ENCODE results near the gene SLC66A2.
"Not testable (repeated sequence)": the region's sequence is repeated elsewhere in the genome, so short reads cannot be mapped to it uniquely, and the experiment has no call there.

The SLC66A2 gene

DNA sequence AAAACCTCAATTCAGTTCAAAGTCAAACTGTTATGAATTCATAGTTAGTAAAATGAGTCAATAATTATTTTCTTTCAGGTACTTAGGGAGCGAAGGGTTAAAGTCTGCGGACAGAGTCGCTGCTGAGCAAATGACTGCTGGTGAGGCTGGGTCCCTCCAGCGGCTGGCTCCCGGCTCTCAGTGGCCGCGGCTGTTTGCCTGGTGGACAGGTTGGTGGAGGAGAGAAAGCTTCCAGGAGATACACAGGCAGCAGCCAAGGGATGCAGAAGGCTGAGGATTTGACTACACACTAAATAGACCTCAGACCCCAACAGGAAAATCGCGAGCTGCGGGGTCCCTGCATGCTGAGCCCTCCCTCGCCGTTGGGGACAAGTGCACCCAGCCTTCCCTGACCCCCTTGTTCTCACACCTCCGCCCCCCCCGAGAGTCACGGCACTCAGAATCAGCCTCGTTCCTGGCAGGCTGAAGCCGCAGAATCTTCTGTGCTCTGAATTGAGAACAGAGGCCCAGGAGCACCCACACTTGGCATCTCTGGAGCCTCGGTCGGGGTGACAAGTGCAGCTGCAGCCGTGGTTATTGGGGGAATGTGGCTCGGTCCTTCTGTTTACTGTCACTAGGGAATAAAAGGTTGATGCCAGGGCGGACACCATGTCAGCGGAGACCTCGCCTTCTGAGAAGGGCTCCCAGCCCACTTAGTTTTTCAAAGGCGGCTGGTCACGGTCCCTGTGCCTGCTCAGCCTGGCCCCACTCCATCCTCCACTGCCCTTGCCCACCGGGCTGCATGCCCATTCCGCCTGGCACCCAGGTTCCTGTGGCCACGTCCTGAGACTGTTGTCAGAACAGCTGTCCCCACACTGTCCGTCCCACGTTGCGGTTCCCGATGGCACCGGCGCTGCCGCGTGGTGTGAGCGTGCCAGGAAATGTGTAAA lies 74.0 kb downstream of the SLC66A2 start:
- no peak for DNase-seq

DNA sequence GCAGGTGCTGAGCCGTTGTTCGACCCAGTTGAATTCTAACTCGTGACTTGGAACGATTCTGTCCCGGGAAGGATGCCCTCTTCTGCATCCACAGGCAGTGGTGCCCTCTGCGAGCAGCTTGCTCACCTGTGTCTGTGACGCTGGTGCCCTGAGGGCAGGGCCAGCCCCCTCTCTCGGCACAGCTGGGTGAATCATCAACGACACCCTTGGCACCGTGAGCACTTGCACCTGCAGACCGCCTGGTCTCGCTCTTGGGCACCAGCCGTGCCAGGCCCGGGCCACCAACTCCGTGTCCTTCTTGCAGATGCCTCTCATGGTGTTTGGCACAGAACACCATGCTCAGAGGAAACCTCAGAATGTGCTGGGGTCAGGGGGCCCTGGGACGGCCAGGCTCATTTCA lies 75.0 kb downstream of the SLC66A2 start:
- DNase-seq: no peak

DNA sequence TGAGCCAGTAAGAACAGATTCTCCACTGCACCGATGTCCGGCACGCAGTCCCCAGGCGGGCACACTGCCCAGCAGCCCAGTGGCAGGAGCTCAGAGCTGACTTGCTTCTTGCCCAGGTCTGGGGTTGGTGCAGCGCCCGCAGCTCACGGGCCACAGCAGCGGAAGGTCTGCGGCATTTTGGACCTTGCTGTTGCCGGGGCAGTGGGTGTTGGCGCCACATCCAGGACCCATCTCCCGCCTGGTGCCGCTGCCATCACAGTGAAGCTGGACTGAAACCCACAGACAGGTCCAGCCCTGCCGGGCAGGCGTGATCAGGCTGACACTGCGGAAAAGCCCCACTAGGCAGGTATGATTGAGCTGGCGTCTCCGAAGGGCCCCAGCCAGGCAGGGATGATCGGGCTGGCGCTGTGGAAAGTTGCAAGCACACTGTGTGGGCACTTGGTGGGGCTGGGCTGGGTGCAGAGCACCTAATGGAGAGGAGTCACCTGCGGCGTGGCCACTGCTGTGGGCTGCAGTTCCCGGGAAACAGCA lies 75.5 kb downstream of the SLC66A2 start:
- no peak for DNase-seq

DNA sequence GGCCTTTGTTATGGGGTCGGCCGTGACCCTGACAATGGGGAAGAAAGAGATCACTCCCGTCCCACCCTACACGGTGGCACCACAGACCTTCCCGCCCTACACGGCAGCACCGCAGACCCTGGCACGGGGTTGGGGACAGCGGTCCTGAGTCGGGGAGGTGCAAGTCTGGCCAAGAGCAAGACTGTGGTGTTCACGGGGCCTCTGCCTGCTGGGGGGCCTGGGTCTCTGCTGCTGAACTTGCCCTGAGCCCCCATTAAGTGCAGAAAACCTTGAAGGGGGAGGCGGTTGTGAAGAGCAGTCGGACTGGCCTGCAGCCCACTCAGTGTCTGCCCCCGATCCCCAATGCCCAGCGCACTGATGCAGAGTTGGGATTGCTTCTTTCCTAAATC lies 75.9 kb downstream of the SLC66A2 start:
- DNase-seq: no peak

DNA sequence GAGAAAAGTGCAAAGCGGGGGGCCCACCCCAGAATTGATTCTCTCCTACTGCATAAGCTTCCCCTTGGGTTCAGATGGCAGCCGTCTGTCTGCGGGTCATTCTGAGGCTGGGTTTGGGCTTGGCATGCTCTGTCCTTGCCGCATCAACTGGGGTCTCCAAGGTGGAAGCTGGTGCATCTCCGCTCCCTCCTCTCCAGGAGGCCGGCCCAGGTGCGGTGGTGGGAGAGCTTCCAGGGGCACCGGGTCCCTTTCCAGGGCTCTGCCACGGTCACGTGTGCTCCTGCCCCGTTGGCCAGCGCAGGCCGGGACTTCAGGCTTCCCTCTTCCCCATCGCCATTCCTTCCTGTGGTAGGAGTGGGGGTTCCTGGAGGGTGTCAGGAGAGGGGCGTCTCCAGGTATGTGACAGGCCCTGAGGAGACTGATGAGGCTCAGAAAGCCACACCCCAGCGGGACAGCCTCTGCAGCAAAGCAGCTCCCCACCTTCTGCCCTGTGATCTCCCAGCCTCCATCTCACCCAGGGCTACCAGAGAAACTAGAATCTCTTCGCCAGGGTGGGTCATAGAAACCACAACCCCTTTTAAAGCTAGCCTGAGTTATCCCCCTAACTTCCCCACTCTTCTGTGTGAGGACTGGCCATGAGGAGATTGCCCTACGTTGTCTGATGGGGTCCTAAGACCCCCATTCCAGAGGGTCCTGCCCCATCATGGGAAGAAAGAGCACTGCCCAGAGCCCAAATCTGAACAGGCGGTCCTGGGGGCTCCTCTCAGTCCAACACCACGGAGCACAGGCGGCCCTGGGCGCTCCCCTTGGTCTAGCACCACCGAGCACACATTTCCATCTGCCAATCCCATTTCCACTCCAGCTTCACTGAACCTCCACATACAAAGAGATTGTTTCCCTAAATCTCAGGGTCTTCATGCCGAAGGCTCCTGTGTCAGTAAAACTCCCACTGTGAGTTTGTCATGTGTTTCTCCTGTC lies 76.6 kb downstream of the SLC66A2 start:
- no peak for DNase-seq

DNA sequence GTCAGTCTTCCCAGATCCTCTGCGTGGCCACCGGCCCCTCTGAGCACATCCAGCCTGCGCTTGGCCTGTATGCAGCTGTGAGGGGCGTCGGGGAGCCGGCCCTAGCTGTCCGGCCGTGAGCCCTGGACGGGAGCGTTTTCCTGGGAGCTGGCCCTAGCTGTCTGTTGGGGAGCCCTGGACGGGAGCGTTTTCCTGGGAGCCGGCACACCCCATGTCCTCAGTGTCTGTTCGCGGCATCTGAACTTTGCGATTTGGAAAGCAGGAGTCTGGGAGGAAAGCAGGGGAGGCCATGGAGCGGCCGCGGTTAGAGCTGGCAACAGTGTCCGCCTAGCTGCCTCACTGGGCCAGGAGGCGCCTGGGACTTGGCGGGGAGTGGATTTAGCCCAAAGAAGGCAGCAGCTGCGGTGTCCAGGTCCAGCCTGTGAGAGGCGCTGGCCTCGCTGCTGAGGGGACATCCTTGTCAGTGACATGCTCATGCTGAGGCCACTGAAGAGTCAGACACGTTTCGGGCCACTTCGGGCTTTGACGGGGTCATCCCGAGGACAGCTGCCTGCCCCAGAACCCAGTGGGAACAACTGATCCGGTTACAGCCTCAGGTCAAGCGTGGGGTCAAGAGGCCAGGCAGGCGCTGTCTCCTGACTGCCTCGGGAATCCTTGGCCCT lies 77.9 kb downstream of the SLC66A2 start:
- DNase-seq: no peak

DNA sequence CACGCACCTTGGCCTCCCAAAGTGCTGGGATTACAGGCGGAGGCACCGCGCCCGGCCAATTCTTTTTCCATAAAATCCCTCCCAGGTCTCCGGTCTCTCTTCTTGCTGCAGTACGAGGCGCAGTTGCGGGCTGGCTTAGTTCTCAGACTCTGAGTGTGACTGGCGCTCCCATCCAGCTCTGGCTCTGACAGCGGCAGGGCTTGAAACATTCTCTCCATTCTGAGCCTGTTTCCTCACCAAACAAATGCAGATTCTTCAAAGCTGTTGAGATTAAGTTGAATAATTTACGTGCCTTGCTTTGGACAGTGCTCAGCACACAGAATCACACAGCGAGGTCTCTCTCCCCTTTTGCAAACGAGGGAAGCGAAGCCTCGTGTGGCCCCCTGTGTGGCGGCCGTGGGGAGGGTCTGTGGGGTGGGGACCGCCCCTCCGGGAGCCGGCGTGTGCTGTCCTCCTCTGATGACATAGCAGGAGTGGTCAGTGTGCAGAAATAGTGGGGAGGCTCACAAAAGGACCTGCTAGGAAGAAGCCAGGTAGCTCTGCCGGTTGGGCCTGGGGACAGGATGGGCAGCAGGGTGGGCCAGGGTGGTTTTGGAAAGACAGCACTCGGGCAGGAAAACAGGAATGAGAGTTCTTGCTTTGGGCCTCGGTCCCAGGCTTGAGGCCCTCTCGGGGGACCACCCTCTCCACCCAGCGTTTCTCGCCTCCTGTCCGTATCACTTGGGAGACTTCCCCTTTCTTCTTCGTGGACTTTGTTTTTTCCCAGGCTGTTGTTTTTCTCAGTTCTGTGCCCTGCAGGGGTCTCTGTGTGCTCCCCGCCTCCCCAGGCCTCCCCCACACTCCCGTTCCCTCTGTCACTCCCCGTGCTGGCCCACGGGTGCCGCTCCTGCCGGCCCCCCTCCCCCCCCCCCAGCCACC lies 78.7 kb downstream of the SLC66A2 start:
- no peak for DNase-seq

DNA sequence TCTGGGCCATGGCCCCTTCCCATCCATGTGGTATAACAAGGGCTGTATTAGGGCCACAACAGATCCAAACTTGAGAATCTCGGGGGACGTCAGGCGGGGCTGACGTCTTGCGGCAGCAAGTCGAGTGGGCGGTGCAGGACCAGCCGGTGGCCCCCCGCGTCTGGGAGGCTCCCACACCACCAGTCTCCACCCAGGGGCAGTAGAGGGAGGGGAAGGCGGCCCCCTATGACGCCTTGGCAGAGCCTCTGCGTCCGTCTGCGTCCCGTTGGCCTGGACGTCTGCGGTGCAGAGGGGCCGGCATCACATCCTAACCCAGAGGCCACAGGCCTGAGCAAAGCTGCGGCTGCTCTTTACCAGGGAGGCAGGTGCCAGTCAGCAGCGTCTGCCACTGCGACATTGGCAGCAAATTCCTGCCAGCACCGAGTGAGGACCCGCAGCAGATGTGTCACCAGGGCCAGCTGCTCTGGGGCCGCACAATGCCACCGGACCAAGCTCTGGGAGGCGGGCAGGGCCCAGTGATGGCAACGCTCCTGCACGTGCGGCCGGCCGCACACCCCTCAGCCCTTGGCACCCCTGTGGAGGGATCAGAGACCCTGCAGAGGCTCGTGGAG lies 79.9 kb downstream of the SLC66A2 start:
- DNase-seq: no peak

DNA sequence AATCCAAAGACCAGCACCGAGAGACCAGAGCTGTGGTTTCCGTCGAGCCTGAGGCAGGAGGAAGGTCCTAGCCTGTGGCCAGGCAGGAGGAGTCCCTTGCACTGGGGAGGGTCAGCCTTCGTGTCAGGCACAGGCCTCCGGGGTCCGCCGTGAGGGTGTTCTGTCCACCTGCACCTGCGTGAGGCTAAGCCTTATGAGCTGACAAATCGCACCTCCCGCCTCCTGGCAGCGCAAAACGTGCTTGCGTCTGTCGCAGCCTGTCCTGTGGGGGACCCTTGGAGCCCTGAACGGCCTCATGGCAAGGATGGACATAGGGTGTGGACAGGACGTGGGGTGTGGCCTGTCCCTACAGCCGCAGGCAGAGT lies 80.4 kb downstream of the SLC66A2 start:
- no peak for DNase-seq

DNA sequence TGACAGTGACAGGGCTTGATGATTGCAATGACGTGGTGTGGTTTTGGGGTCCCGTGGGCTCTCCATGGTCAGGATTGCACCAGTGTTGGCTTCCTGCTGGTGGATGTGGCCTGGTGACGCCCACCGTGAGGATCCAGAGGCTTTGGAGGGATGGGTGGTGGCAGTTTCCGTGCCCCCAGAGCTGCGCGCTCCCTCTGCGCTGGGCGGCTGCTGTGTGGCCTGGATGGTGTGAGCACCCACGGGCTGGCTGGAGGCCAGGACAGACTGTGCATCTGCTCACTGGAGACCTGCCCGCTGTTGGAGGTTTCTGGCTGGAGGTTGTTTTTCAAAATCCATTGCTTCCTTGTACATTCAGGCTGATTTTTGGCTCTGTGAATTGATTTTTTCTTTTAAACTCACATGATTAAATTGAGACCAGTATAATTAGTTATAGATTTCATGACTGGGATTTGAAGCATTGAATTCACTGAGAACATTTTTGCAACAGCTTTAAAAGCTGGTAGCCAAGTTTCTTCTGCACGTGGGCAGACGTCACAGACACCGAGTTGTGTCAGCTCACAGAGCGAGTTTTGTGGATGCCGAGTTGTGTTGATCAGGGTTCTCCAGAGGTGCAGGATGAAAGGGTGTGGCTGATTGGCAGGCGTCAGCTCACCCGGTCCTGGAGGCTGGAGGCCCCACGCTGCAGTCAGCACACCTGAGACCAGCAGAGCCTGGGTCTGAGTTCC lies 81.0 kb downstream of the SLC66A2 start:
- DNase-seq: no peak

DNA sequence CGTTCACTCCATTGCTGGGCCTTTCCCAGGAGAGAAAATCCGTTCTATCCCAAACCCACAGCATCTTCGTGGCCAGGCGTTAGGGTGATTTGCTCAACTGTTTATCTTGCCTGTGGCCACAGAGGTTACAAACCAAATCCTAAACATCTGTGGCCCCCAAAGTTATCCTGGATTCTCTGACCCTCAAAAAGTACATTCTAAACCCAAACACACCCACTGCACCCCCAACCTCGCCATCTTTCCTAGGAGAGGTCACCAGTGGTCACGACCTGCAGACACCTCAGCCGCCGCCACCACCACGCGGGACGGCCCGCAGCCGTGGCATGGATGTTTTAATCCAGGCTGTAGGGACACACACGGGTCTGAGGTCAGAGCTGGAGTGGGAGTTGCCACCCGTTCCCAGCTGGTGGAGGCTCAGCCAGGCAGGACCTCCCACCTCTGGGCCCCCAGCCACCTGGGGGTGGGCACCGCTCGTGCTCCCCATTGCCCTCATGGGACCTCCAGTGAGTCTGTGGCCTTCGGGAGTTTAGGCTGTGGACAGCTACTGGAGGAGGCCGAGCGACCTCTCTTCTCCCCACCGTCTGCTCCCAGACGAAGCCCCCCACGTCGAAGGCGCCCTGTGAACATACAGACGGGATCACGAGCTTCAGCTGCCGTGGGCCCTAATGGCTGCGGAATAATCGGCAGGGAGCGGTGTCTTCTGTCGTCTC lies 81.7 kb downstream of the SLC66A2 start:
- DNase-seq: no peak

DNA sequence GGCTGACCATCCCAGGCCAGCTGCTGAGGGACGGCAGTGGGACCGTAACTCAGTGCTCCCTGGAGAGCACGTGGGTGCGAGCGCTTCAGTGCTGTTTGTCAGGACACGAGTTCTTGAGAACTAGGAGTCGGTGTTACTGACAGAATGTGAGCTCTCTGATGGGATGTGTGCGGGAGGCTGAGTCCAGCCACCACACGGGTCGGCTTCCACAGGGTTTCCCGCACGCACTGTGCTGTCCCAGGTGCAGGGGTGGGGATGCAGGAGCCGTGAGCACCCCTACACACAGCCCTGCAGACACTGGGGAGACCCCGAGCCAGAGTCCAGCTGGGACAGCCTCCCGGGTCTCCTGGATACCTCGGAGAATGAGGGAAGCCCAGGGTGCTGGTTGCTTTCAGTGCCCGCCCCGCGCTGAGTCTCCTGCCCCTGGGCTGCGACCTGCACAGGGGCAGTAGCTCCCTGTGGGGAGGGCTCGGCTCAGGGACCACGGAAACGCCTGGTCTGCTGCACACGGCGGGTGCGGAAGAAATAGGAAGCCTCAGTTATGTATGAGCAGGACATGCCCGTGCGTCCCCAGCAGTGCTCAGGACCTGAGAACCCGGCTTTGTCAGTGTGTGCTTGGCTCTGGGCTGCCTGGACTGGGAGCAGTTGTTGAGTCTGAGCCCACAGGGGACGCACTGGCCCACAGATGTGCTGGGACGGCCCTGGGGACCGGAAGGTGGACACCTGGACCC lies 82.5 kb downstream of the SLC66A2 start:
- no peak for DNase-seq

DNA sequence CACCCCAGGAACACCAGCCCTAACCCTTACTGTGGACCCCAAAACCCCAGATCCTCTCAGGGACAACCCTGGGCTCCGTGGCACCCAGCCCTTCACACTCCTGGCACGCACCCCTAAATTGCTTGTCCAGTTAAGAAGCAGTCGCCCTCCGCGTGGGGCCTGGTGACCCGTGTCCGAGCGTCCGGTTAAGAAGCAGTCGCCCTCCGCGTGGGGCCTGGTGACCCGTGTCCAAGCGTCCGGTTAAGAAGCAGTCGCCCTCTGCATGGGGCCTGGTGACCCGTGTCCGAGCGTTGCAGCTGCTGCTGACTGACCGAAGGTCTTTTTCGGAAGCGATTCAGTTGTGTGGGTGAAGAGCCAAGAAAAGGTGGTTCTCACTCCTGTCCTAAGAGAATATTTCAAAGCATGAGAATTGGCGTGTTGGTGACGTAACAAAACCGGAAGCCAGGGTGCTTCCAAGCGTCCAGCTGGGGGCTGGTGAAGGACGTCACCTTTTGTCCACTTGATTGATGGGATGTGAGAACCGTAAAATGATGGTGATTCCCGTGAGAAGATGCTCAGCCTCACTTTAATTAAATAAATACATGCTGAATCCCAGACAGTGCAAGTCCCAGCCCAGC lies 83.2 kb downstream of the SLC66A2 start:
- no peak for DNase-seq

DNA sequence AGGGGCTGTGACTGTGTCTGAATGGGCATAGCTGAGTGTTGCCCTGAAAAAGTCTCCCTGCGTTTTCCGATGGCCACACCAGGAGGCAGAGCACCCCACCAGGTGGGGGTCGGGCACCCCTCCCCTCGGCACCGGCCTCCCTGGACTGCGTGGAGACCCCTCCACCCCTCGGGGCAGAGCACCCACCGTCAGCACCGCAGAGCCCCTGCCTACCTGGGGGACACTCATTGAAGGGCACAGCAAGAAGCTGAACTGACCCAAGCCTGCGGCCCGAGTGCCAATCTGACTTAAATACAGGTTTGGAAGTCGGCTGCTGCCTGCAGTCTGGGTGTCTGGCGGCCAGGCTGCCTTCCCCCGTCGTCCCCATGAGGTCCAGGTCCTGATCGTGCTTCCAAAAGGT lies 83.8 kb downstream of the SLC66A2 start:
- no peak for DNase-seq

DNA sequence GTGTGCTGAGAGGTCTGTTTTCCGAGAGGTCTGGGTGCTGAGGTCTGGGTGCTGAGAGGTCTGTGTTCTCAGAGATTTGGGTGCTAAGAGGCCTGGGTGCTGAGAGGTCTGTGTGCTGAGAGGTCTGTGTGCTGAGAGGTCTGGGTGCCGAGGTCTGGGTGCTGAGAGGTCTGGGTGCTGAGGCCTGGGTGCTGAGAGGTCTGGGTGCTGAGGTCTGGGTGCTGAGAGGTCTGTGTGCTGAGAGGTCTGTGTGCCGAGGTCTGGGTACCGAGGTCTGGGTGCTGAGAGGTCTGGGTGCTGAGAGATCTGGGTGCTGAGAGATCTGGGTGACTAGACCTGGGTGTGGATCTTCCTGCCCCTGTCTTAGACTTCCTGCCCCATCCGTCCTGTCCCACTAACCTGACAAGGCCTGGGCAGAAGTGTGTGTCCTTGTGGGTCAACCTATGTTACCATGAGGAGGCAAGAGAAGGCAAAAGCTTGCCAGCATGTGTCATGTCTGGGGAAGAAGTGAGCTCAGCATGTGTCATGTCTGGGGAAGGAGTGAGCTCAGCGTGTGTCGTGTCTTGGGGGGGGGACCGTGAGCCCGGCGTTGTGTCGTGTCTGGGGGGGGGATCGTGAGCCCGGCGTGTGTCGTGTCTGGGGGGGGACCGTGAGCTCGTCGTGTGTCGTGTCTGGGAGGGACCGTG lies 84.4 kb downstream of the SLC66A2 start:
- DNase-seq: no peak

DNA sequence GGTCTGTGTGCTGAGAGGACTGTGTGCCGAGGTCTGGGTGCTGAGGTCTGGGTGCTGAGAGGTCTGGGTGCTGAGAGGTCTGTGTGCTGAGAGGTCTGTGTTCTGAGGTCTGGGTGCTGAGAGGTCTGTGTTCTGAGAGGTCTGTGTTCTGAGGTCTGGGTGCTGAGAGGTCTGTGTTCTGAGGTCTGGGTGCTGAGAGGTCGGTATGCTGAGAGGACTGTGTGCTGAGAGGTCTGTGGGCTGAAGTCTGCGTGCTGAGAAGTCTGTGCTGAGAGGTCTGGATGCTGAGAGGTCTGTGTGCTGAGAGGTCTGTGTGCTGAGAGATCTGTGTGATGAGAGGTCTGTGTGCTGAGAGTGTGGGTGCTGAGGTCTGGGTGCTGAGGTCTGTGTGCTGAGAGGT lies 85.5 kb downstream of the SLC66A2 start:
- not testable (repeated sequence) for DNase-seq

DNA sequence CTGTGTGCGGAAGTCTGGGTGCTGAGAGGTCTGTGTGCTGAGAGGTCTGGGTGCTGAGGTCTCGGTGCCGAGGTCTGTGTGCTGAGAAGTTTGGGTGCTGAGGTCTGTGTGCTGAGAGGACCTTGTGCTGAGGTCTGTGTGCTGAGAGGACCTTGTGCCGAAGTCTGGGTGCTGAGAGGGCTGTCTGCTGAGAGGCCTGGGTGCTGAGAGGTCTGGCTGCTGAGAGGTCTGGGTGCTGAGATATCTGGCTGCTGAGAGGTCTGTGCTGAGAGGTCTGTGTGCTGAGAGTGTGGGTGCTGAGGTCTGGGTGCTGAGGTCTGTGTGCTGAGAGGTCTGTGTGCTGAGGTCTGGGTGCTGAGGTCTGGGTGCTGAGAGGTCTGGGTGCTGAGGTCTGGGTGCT lies 86.5 kb downstream of the SLC66A2 start:
- not testable (repeated sequence) for DNase-seq

Measured in NCI-H1417 treated with DMSO at 0.1 percent for 48 hours (cell line).